ENCODE measurements around the gene PPP4R1. TPM values are rescaled to one million over a fixed set of nuclear protein-coding genes. Genes with fewer than 3 reads are reported as not detected.

PPP4R1 gene
- total RNA-seq, 1 donor from 2014 or later = 132 TPM

DNA sequence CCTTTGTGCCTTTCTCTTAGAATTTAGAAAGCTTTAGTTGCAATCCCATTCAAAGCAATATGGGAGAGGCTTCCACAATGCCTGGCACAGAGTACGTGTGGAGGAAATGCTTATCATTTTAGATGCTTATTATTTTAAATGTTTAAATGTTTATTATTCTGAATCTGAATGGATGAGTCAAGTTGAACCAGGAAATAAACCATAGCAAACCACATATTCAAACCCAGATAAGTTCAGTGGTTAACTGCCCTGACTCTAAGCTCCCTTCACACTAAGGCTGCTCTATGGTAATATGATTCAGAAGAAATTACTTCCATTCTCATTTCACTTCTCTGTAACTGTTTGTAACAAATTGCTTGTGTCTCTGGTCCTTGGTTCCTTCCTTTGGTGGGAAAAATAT, 5.2 kb upstream of the PPP4R1 start:
- peaks cover 26% of the 10 kb centered on the region for H3K4me1 Mint-ChIP-seq (ENCODE audit: low read depth, unreplicated experiment)
- Histone ChIP-seq H3K27me3 (ENCODE audit: insufficient read depth, low read length) (no peaks in the 10 kb centered on the region), H3K79me2 (ENCODE audit: insufficient read depth, low read length) (peaks cover 10% of the 10 kb centered on the region), H3K4me2 (ENCODE audit: low read length) (peak overlapping the region; percentile 75), H3K9me3 (ENCODE audit: insufficient read depth, low read depth, low read length) (no peaks in the 10 kb centered on the region), H3K4me1 (ENCODE audit: insufficient read depth, low read length) (peaks cover 24% of the 10 kb centered on the region), H2AFZ (ENCODE audit: low read depth, low read length) (no peak overlapping the region), H4K20me1 (ENCODE audit: insufficient read depth, low read length) (no peaks in the 10 kb centered on the region), H3K9ac (ENCODE audit: low read length) (peak overlapping the region; percentile 50), H3K36me3 (ENCODE audit: insufficient read depth, low read length) (no peaks in the 10 kb centered on the region), H3K27ac (ENCODE audit: low read depth, low read length) (peak overlapping the region; percentile 52), H3K4me3 (ENCODE audit: insufficient read depth, low read depth, low read length) (no peak overlapping the region)
- no peaks in the 10 kb centered on the region for H3K36me3 Mint-ChIP-seq (ENCODE audit: low read depth, unreplicated experiment)
- no peak for FAIRE-seq
- no peak for TF ChIP-seq EZH2 (IDR thresholded peaks at IDR 0.05; ENCODE audit: insufficient read depth, low read length)
- TF ChIP-seq CTCF (IDR thresholded peaks at IDR 0.05; ENCODE audit: insufficient read depth, low read depth, low read length) = no peak
- no peaks in the 10 kb centered on the region for H3K27me3 Mint-ChIP-seq (ENCODE audit: low read depth, unreplicated experiment)
- H3K4me3 Mint-ChIP-seq (ENCODE audit: unreplicated experiment) = no peak overlapping the region
- peak overlapping the region; percentile 75 for H3K27ac Mint-ChIP-seq (ENCODE audit: unreplicated experiment)
- no peaks in the 10 kb centered on the region for H3K9me3 Mint-ChIP-seq (ENCODE audit: unreplicated experiment)
- DNase-seq (ENCODE audit: low read depth) = peak; percentile 92

DNA sequence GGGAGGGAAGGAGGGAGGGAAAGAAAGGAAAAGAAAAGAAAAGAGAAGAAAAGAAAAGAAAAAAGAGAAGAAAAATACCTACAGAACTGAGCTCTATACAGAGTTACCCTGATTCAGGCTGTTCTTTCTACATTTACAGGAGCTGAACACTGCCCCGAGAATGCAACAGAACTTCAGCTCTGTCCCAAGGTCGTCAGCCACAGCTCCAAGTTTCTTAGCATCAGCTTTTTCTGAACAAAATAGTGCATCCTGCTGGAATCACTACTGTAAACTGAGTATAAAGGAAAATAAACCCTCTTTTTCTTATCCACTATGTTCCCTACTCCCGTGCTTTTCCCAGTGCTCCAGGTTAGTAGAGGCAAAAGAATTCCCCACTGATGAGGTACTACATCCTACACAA, 4.7 kb upstream of the PPP4R1 start:
- H2AFZ ChIP-seq (ENCODE audit: low read depth, low read length) = no peak overlapping the region
- peak overlapping the region; percentile 52 for H3K27ac ChIP-seq (ENCODE audit: low read depth, low read length)
- H3K4me1 Mint-ChIP-seq (ENCODE audit: low read depth, unreplicated experiment) = peaks cover 26% of the 10 kb centered on the region
- no peaks in the 10 kb centered on the region for H3K9me3 Mint-ChIP-seq (ENCODE audit: unreplicated experiment)
- TF ChIP-seq EZH2 (IDR thresholded peaks at IDR 0.05; ENCODE audit: insufficient read depth, low read length) = no peak
- no peak for TF ChIP-seq CTCF (IDR thresholded peaks at IDR 0.05; ENCODE audit: insufficient read depth, low read depth, low read length)
- FAIRE-seq (no peak), DNase-seq (ENCODE audit: low read depth) (no peak)
- H3K36me3 ChIP-seq (ENCODE audit: insufficient read depth, low read length) = no peaks in the 10 kb centered on the region
- no peak overlapping the region for H3K4me3 Mint-ChIP-seq (ENCODE audit: unreplicated experiment)
- H3K4me1 ChIP-seq (ENCODE audit: insufficient read depth, low read length) = peaks cover 24% of the 10 kb centered on the region
- H3K9me3 ChIP-seq (ENCODE audit: insufficient read depth, low read depth, low read length) = no peaks in the 10 kb centered on the region
- H3K4me2 ChIP-seq (ENCODE audit: low read length) = peak overlapping the region; percentile 75
- no peak overlapping the region for H3K4me3 ChIP-seq (ENCODE audit: insufficient read depth, low read depth, low read length)
- H3K9ac ChIP-seq (ENCODE audit: low read length) = peak overlapping the region; percentile 50
- H3K79me2 ChIP-seq (ENCODE audit: insufficient read depth, low read length) = peaks cover 10% of the 10 kb centered on the region
- H3K27me3 Mint-ChIP-seq (ENCODE audit: low read depth, unreplicated experiment) = no peaks in the 10 kb centered on the region
- no peaks in the 10 kb centered on the region for H3K27me3 ChIP-seq (ENCODE audit: insufficient read depth, low read length)
- no peaks in the 10 kb centered on the region for H4K20me1 ChIP-seq (ENCODE audit: insufficient read depth, low read length)
- no peaks in the 10 kb centered on the region for H3K36me3 Mint-ChIP-seq (ENCODE audit: low read depth, unreplicated experiment)
- H3K27ac Mint-ChIP-seq (ENCODE audit: unreplicated experiment) = no peak overlapping the region

- H3K36me3 Mint-ChIP-seq (ENCODE audit: low read depth, unreplicated experiment) = no peaks in the 10 kb centered on the region
- DNase-seq (ENCODE audit: low read depth) (no peak), FAIRE-seq (no peak)
- peak overlapping the region; percentile 69 for H3K27ac Mint-ChIP-seq (ENCODE audit: unreplicated experiment)
- Histone ChIP-seq H3K9ac (ENCODE audit: low read length) (no peak overlapping the region), H3K4me2 (ENCODE audit: low read length) (peak overlapping the region; percentile 4), H4K20me1 (ENCODE audit: insufficient read depth, low read length) (peaks cover 14% of the 10 kb centered on the region), H3K27ac (ENCODE audit: low read depth, low read length) (no peak overlapping the region), H2AFZ (ENCODE audit: low read depth, low read length) (no peak overlapping the region), H3K27me3 (ENCODE audit: insufficient read depth, low read length) (no peaks in the 10 kb centered on the region), H3K79me2 (ENCODE audit: insufficient read depth, low read length) (peaks cover 30% of the 10 kb centered on the region), H3K4me3 (ENCODE audit: insufficient read depth, low read depth, low read length) (no peak overlapping the region), H3K4me1 (ENCODE audit: insufficient read depth, low read length) (peaks cover 33% of the 10 kb centered on the region), H3K9me3 (ENCODE audit: insufficient read depth, low read depth, low read length) (no peaks in the 10 kb centered on the region), H3K36me3 (ENCODE audit: insufficient read depth, low read length) (no peaks in the 10 kb centered on the region)
- no peak for TF ChIP-seq CTCF (IDR thresholded peaks at IDR 0.05; ENCODE audit: insufficient read depth, low read depth, low read length)
- no peak for TF ChIP-seq EZH2 (IDR thresholded peaks at IDR 0.05; ENCODE audit: insufficient read depth, low read length)
- H3K4me3 Mint-ChIP-seq (ENCODE audit: unreplicated experiment) = peak overlapping the region; percentile 50
- H3K27me3 Mint-ChIP-seq (ENCODE audit: low read depth, unreplicated experiment) = no peaks in the 10 kb centered on the region
- H3K4me1 Mint-ChIP-seq (ENCODE audit: low read depth, unreplicated experiment) = peaks cover 31% of the 10 kb centered on the region
- H3K9me3 Mint-ChIP-seq (ENCODE audit: unreplicated experiment) = no peaks in the 10 kb centered on the region
Observed at GRCh38 chr18:9617006-9617542, 2.7 kb upstream of the PPP4R1 start.

Data from astrocyte (in vitro differentiated cells and primary cell).